ENCODE data around the gene ATP2B2. TPM values are rescaled to one million over a fixed set of nuclear protein-coding genes. Genes with fewer than 3 reads are reported as not detected.

Gene ATP2B2
- total and polyA plus RNA-seq, 2 of the 8 experiments (the other 6 are each of a cell fraction or from before 2014, with no cell fraction given): 0.14 to 1.2 TPM

DNA sequence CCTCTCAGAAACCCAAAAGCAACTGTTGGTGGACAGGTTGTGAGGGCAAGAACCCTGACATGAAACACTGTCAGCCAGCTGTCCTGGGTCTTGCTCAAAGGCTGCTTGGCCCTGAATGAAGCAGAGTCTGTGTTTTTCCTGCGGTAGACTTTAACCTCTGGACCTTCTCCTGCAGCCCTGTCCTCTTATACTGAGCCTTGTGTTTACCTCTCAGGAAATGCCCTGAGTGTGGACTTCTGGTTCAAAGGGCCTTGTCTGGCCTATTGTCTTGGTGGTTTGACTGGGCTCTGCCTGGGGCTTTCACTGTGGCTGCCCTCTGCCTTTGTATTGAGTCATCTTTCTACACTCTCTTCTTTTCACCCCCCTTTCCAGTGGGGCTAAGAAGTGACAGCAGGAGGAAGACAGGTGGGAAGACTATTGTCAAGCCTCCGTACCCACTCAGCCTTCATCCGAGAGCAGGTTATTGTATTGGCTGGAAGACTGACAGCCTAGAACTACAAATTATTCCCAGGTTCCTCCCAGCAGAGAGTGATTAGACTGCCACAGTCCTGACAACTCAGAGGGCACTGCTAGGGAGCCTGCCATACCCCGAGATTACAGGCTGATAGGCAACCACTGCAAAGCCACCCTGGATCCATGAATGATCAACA is 187.9 kb downstream of the ATP2B2 start:
- Histone ChIP-seq H3K36me3 (ENCODE audit: control insufficient read depth in 2 of 4, insufficient read depth in 4 of 4, low read length in 3 of 4) (peaks cover 25 to 58% (median 49%) of the 10 kb centered on the region in 4 experiments), H3K23ac (ENCODE audit: insufficient read length) (no peak overlapping the region), H2BK15ac (ENCODE audit: low read length) (no peak overlapping the region), H2BK12ac (ENCODE audit: low read depth, low read length) (no peak overlapping the region), H3K4me3 (ENCODE audit: extremely low read depth in 1 of 4, insufficient read depth in 2 of 4, low read depth in 3 of 4, low read length in 4 of 4) (no peak overlapping the region), H3K9me3 (ENCODE audit: insufficient read depth in 2 of 2, low read depth in 1 of 2, low read length in 1 of 2) (no peaks in the 10 kb centered on the region), H3K23me2 (ENCODE audit: low read depth, low read length) (peaks cover 7% of the 10 kb centered on the region; the same call in 1 of the 2 replicates), H3K79me2 (ENCODE audit: control insufficient read depth in 1 of 2, insufficient read depth in 2 of 2, low read length in 2 of 2) (peaks cover 11 to 25% of the 10 kb centered on the region in 2 experiments), H4K91ac (replicated peaks; ENCODE audit: insufficient read length, low read length) (no peak overlapping the region), H3K9ac (replicated peaks in 1 of 4; ENCODE audit: extremely low read depth in 1 of 4, low read depth in 3 of 4, low read length in 3 of 4) (no peak overlapping the region), H3K14ac (ENCODE audit: insufficient read length) (no peak overlapping the region), H3K27me3 (replicated peaks in 1 of 4; ENCODE audit: control insufficient read depth in 3 of 4, extremely low read depth in 1 of 4, insufficient read depth in 3 of 4, low read length in 3 of 4) (no peaks in the 10 kb centered on the region), H2BK5ac (ENCODE audit: low read depth, low read length) (no peak overlapping the region), H2AK5ac (ENCODE audit: low read depth, low read length) (no peak overlapping the region), H3K18ac (ENCODE audit: extremely low read depth, low read length) (no peak overlapping the region), H3K56ac (replicated peaks; ENCODE audit: insufficient read length, low read depth, low read length) (no peak overlapping the region), H2BK120ac (replicated peaks; ENCODE audit: low read depth, low read length) (no peak overlapping the region), H4K20me1 (replicated peaks in 1 of 2; ENCODE audit: control insufficient read depth in 1 of 2, insufficient read depth in 2 of 2, low read length in 2 of 2) (peaks cover 3 to 10% of the 10 kb centered on the region in 2 experiments), H2AFZ (ENCODE audit: low read length) (no peak overlapping the region), H4K5ac (ENCODE audit: insufficient read length, low read depth, low read length) (no peak overlapping the region), H3K27ac (ENCODE audit: low read depth, low read length) (no peak overlapping the region), H3K4ac (replicated peaks; ENCODE audit: insufficient read length, low read depth, low read length) (no peak overlapping the region), H2BK20ac (ENCODE audit: low read length) (no peak overlapping the region), H4K8ac (ENCODE audit: extremely low read depth, insufficient read depth, low read length) (no peak overlapping the region), H3K79me1 (ENCODE audit: low read depth, low read length) (peaks cover 5% of the 10 kb centered on the region; the same call in 1 of the 2 replicates), H3K4me2 (ENCODE audit: insufficient read depth in 1 of 2, low read depth in 2 of 2, low read length in 2 of 2) (no peak overlapping the region), H3K4me1 (replicated peaks in 1 of 4; ENCODE audit: control insufficient read depth in 3 of 4, insufficient read depth in 4 of 4, low read length in 3 of 4) (peaks cover 0 to 4% (median 3%) of the 10 kb centered on the region in 4 experiments; a peak in 5 of 7 replicates)
- ChIA-PET CTCF (ENCODE audit: partially characterized antibody) (no interaction called here), POLR2A (ENCODE audit: partially characterized antibody) (interaction anchor here (3.9 kb wide), 1 partner anchor 9 kb away, joined by 20 read pairs; no protein-coding TSS in a partner anchor)
- no peak for FAIRE-seq
- WGBS, 2 experiments (ENCODE audit: extremely low coverage in 1 of 2, insufficient coverage in 1 of 2, insufficient read length in 1 of 2, insufficient replicate concordance in 2 of 2, low coverage in 1 of 2, low lambda C conversion rate in 2 of 2, missing lambda C conversion rate in 1 of 2): 90% methylated on average over 4 of the region's 4 CpGs; no CpG with 5 or more reads in 1 of the 2 experiments
- no peak for DNase-seq (ENCODE audit: low read depth in 1 of 2, low spot score in 2 of 2)
- no peak for TF ChIP-seq SIRT6 (IDR thresholded peaks at IDR 0.05; ENCODE audit: low read length)
- TF ChIP-seq SRF (IDR thresholded peaks at IDR 0.05; ENCODE audit: low read depth, low read length): no peak
- TF ChIP-seq KDM4A (IDR thresholded peaks at IDR 0.05; ENCODE audit: low read depth, low read length, severe bottlenecking): no peak
- no peak for TF ChIP-seq JUN (IDR thresholded peaks at IDR 0.05; ENCODE audit: low read depth, low read length)
- no peak for TF ChIP-seq JUND (IDR thresholded peaks at IDR 0.05; ENCODE audit: low read length)
- no peak for TF ChIP-seq MAFK (IDR thresholded peaks at IDR 0.05; ENCODE audit: low read depth, low read length)
- TF ChIP-seq EP300 (IDR thresholded peaks at IDR 0.05; ENCODE audit: borderline replicate concordance in 1 of 2, low read depth in 2 of 2, low read length in 2 of 2): no peak
- TF ChIP-seq SP1 (IDR thresholded peaks at IDR 0.05; ENCODE audit: low read depth, low read length): no peak
- TF ChIP-seq E2F6 (IDR thresholded peaks at IDR 0.05): no peak
- TF ChIP-seq BCL11A (IDR thresholded peaks at IDR 0.05; ENCODE audit: low read depth in 2 of 2, low read length in 2 of 2): no peak
- no peak for TF ChIP-seq CREB1 (IDR thresholded peaks at IDR 0.05)
- TF ChIP-seq ZNF274 (IDR thresholded peaks at IDR 0.05; ENCODE audit: borderline replicate concordance, extremely low read depth, low read length): no peak
- no peak for TF ChIP-seq SP2 (IDR thresholded peaks at IDR 0.05; ENCODE audit: low read length)

Measured in H1 (cell line).